ENCODE measurements around the gene RRP1B. TPM values are rescaled to one million over a fixed set of nuclear protein-coding genes. Genes with fewer than 3 reads are reported as not detected.

RRP1B gene
- total and polyA plus RNA-seq, 9 of the 15 experiments (the other 6 are each of a cell fraction or from before 2014, with no cell fraction given) = 6.8 to 66.6 (median 41.9) TPM

DNA sequence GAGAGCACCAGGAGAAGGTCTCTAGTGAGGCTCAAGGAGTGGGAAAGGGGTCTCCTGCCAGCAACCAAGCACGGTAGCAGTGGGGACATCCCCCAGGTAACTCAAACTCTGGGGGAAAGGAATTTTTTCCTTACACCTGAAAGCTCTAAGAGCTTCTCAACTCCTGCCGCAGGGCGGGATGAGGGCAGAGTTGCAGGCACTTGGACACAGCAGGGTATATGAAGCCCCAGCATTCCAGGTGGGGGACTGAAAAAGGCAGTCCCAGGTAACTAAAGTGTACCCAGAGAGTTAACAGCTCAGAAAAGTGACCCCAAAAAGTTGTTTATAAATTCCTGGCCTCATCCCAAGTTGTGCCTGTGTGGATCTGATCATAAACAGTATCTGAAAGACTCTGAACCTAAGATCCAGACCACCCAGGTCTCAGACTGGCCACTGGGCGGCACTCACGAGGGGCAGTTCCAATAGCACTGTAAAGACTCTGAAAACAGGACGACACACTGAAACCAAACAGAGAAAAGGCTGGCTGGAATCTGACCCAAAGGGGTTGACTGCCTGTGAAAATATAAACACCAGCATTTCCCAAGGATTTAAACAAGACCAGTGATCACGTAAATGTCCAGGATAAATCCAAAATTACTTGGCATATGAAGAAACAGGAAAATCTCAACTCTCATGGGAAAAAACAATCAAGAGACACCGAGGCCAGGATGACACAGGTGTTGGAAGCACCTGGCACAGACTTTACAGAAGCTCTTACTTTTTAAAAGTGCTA, 47.6 kb upstream of the RRP1B start (continued):
- TF ChIP-seq, protein P1, sequence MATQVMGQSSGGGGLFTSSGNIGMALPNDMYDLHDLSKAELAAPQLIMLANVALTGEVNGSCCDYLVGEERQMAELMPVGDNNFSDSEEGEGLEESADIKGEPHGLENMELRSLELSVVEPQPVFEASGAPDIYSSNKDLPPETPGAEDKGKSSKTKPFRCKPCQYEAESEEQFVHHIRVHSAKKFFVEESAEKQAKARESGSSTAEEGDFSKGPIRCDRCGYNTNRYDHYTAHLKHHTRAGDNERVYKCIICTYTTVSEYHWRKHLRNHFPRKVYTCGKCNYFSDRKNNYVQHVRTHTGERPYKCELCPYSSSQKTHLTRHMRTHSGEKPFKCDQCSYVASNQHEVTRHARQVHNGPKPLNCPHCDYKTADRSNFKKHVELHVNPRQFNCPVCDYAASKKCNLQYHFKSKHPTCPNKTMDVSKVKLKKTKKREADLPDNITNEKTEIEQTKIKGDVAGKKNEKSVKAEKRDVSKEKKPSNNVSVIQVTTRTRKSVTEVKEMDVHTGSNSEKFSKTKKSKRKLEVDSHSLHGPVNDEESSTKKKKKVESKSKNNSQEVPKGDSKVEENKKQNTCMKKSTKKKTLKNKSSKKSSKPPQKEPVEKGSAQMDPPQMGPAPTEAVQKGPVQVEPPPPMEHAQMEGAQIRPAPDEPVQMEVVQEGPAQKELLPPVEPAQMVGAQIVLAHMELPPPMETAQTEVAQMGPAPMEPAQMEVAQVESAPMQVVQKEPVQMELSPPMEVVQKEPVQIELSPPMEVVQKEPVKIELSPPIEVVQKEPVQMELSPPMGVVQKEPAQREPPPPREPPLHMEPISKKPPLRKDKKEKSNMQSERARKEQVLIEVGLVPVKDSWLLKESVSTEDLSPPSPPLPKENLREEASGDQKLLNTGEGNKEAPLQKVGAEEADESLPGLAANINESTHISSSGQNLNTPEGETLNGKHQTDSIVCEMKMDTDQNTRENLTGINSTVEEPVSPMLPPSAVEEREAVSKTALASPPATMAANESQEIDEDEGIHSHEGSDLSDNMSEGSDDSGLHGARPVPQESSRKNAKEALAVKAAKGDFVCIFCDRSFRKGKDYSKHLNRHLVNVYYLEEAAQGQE (IDR thresholded peaks at IDR 0.05; ENCODE audit: borderline replicate concordance) = peak; percentile 53; the same call in 1 of the 2 replicates
- TF ChIP-seq, protein P1 (CRISPR knock-in tag; IDR thresholded peaks at IDR 0.05; ENCODE audit: low read depth) = no peak
- TF ChIP-seq ARNT (IDR thresholded peaks at IDR 0.05) = 0 out of 4 replicates have a peak, but pooled peaks of 1 of the 2 experiments have one; percentile 23
- TF ChIP-seq ZNF253 (CRISPR knock-in tag; conservative IDR thresholded peaks at IDR 0.05) = no peak
- TF ChIP-seq RAD21 (CRISPR knock-in tag; conservative IDR thresholded peaks at IDR 0.05 in 1 of 2, IDR thresholded peaks at IDR 0.05 in 1 of 2) = peak; percentile 24 to 75; a peak in 2 of 4 replicates
- no peak for TF ChIP-seq RBBP5 (IDR thresholded peaks at IDR 0.05; ENCODE audit: borderline replicate concordance, insufficient read depth, low read length, poor library complexity, severe bottlenecking)
- TF ChIP-seq TEAD2 (tag; IDR thresholded peaks at IDR 0.05) = no peak
- peak; percentile 30; the same call in 1 of the 2 replicates for TF ChIP-seq NFIC (IDR thresholded peaks at IDR 0.05)
- TF ChIP-seq SRSF9 (IDR thresholded peaks at IDR 0.05; ENCODE audit: borderline replicate concordance, low read depth, low read length) = no peak
- TF ChIP-seq SRSF1 (IDR thresholded peaks at IDR 0.05; ENCODE audit: low read depth, low read length) = no peak
- TF ChIP-seq SMARCE1 (IDR thresholded peaks at IDR 0.05) = 0 out of 2 replicates have a peak, but pooled peaks have one; percentile 12
- 0 out of 2 replicates have a peak, but pooled peaks have one; percentile 9 for TF ChIP-seq EP300 (IDR thresholded peaks at IDR 0.05; ENCODE audit: low read length)
- TF ChIP-seq, protein P2, sequence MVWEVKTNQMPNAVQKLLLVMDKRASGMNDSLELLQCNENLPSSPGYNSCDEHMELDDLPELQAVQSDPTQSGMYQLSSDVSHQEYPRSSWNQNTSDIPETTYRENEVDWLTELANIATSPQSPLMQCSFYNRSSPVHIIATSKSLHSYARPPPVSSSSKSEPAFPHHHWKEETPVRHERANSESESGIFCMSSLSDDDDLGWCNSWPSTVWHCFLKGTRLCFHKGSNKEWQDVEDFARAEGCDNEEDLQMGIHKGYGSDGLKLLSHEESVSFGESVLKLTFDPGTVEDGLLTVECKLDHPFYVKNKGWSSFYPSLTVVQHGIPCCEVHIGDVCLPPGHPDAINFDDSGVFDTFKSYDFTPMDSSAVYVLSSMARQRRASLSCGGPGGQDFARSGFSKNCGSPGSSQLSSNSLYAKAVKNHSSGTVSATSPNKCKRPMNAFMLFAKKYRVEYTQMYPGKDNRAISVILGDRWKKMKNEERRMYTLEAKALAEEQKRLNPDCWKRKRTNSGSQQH (CRISPR knock-in tag; IDR thresholded peaks at IDR 0.05) = no peak
- TF ChIP-seq, protein P3, sequence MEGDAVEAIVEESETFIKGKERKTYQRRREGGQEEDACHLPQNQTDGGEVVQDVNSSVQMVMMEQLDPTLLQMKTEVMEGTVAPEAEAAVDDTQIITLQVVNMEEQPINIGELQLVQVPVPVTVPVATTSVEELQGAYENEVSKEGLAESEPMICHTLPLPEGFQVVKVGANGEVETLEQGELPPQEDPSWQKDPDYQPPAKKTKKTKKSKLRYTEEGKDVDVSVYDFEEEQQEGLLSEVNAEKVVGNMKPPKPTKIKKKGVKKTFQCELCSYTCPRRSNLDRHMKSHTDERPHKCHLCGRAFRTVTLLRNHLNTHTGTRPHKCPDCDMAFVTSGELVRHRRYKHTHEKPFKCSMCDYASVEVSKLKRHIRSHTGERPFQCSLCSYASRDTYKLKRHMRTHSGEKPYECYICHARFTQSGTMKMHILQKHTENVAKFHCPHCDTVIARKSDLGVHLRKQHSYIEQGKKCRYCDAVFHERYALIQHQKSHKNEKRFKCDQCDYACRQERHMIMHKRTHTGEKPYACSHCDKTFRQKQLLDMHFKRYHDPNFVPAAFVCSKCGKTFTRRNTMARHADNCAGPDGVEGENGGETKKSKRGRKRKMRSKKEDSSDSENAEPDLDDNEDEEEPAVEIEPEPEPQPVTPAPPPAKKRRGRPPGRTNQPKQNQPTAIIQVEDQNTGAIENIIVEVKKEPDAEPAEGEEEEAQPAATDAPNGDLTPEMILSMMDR (IDR thresholded peaks at IDR 0.05 in 2 of 3, conservative IDR thresholded peaks at IDR 0.05 in 1 of 3; ENCODE audit: insufficient read depth in 2 of 3, low read depth in 1 of 3, low read length in 3 of 3) = peak; percentile 87 to 97 (median 90)
- peak in 1 of 2 experiments; percentile 45; a peak in 1 of 4 replicates for TF ChIP-seq RCOR1 (IDR thresholded peaks at IDR 0.05; ENCODE audit: borderline replicate concordance in 1 of 2, low read depth in 2 of 2, low read length in 2 of 2)

Measured in K562 (cell line).